Trophoblast cell (in vitro differentiated cells and primary cell): Measurements from ENCODE around the gene NPTN.

Experiments used
- DNase-seq, 2 donors: peaks; one replicate each; pipeline ENCODE4 v3.0.0-alpha.2; 2016
- H2AFZ ChIP-seq: 2 replicates; pipeline ENCODE4 v1.6.1; 2013; ENCODE audit warnings: low read length, moderate library complexity, mild to moderate bottlenecking; ENCODE audit not compliant: insufficient read depth, poor library complexity
- H2AK5ac ChIP-seq: 2 replicates; pipeline ENCODE4 v1.6.1; 2013; ENCODE audit warnings: mild to moderate bottlenecking, low read length
- H2BK120ac ChIP-seq: 2 replicates; pipeline ENCODE4 v1.6.1; 2013; ENCODE audit warnings: low read length, mild to moderate bottlenecking, moderate library complexity; ENCODE audit not compliant: insufficient read depth, poor library complexity
- H2BK12ac ChIP-seq: 2 replicates; pipeline ENCODE4 v1.6.1; 2013; ENCODE audit warnings: mild to moderate bottlenecking, low read length, moderate library complexity
- H2BK5ac ChIP-seq: 2 replicates; pipeline ENCODE4 v1.6.1; 2013; ENCODE audit warnings: low read length, low read depth, moderate library complexity, mild to moderate bottlenecking; ENCODE audit not compliant: poor library complexity
- H3K14ac ChIP-seq: 2 replicates; pipeline ENCODE4 v1.6.1; 2013; ENCODE audit warnings: mild to moderate bottlenecking, low read length
- H3K18ac ChIP-seq: 2 replicates; pipeline ENCODE4 v1.6.1; 2013; ENCODE audit warnings: mild to moderate bottlenecking, low read length
- H3K23ac ChIP-seq: 2 replicates; pipeline ENCODE4 v1.6.1; 2013; ENCODE audit warnings: low read length
- H3K27ac ChIP-seq: 2 replicates; pipeline ENCODE4 v1.5.1; 2013; ENCODE audit warnings: low read depth, mild to moderate bottlenecking, inconsistent platforms, low read length, moderate library complexity
- H3K27me3 ChIP-seq: 2 replicates; pipeline ENCODE4 v1.6.1; 2013; ENCODE audit warnings: inconsistent platforms, mild to moderate bottlenecking, low read length, moderate library complexity; ENCODE audit not compliant: insufficient read depth
- H3K36me3 ChIP-seq, 2 experiments: 1 replicate in 1 of 2; 2 replicates in 1 of 2; pipeline ENCODE4 v1.6.1; 2013; ENCODE audit warnings: low read length in 2 of 2, mild to moderate bottlenecking in 2 of 2, moderate library complexity in 1 of 2; ENCODE audit not compliant: insufficient read depth in 2 of 2, control insufficient read depth in 1 of 2
- H3K4ac ChIP-seq: 2 replicates; pipeline ENCODE4 v1.6.1; 2013; ENCODE audit warnings: low read depth, mild to moderate bottlenecking, low read length, moderate library complexity
- H3K4me1 ChIP-seq, 2 experiments: 1 replicate in 1 of 2; 2 replicates in 1 of 2; pipeline ENCODE4 v1.6.1; 2013; ENCODE audit warnings: low read length in 2 of 2, mild to moderate bottlenecking in 2 of 2, moderate library complexity in 1 of 2; ENCODE audit not compliant: insufficient read depth in 2 of 2, control insufficient read depth in 1 of 2
- H3K4me2 ChIP-seq: 2 replicates; pipeline ENCODE4 v1.6.1; 2013; ENCODE audit warnings: inconsistent platforms, mild to moderate bottlenecking, low read length, moderate library complexity
- H3K4me3 ChIP-seq: 2 replicates; pipeline ENCODE4 v1.5.1; 2013; ENCODE audit warnings: mild to moderate bottlenecking, low read depth, low read length, inconsistent platforms
- H3K79me1 ChIP-seq: one replicate; pipeline ENCODE4 v1.6.1; 2013; ENCODE audit warnings: low read length
- H3K79me2 ChIP-seq: 2 replicates; pipeline ENCODE4 v1.6.1; 2013; ENCODE audit warnings: low read length, mild to moderate bottlenecking; ENCODE audit not compliant: control insufficient read depth, insufficient read depth, poor library complexity
- H3K9ac ChIP-seq: 2 replicates; pipeline ENCODE4 v1.6.1; 2013; ENCODE audit warnings: mild to moderate bottlenecking, low read length
- H3K9me3 ChIP-seq: 2 replicates; pipeline ENCODE4 v1.6.1; 2013; ENCODE audit warnings: low read depth, mild to moderate bottlenecking, control low read depth, inconsistent platforms, low read length; ENCODE audit not compliant: insufficient read depth
- H4K12ac ChIP-seq: 2 replicates; pipeline ENCODE4 v1.6.1; 2013; ENCODE audit warnings: low read depth, mild to moderate bottlenecking, low read length, moderate library complexity
- H4K8ac ChIP-seq: 2 replicates; pipeline ENCODE4 v1.6.1; 2013; ENCODE audit warnings: low read depth, mild to moderate bottlenecking, low read length, moderate library complexity
- H4K91ac ChIP-seq: one replicate; pipeline ENCODE4 v1.6.1; 2013; ENCODE audit warnings: low read depth, mild to moderate bottlenecking, low read length, moderate library complexity
- WGBS: extraction: QIAGEN DNeasy Blood & Tissue Kit; methylation state at CpG from one replicate; pipeline ENCODE4 v1.1.7; 2013; ENCODE audit warnings: missing lambda C conversion rate; ENCODE audit not compliant: insufficient read length, insufficient coverage; ENCODE audit errors: extremely low coverage; 5-methylcytosine and 5-hydroxymethylcytosine counted together

Gene NPTN

DNA sequence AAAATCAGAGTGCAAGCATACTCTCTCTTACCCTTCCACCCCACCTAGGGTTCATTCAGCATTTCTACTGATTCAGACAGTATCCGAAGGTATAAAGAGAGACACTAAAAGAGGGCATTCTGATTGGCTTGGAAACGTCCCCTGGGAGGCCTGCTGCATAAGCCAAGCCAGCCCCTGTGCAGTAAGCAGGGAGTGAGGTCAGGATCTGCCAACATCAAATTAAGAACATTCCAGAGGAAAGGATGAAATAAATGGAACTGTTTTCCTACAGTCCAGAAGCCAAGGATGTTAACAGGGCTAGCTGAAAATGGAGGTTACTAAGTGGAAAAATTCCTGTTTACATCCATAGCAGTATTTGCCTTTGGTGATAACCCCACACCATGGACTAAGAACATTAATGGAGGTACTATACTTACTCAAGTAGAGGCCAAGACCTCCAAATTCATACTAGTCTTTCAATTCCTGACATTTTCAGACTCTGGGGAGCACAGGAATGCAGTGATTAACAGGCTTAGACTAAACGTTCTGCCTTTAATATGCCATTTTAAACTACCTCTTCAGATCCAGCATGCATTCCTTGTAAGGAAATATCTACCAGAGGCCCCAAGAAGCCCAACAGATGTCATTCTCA lies 34.5 kb downstream of the NPTN start:
- Histone ChIP-seq H4K8ac (no peak overlapping the region), H3K14ac (no peak overlapping the region), H3K4me1 (peaks cover 8 to 28% of the 10 kb centered on the region in 2 experiments), H3K27me3 (no peaks in the 10 kb centered on the region), H2AK5ac (no peak overlapping the region), H3K4me3 (no peak overlapping the region), H4K91ac (no peak overlapping the region), H2BK5ac (no peak overlapping the region), H2BK12ac (no peak overlapping the region), H2BK120ac (no peak overlapping the region), H3K27ac (no peak overlapping the region), H3K18ac (no peak overlapping the region), H3K36me3 (peaks cover 0 to 5% of the 10 kb centered on the region in 2 experiments), H3K4me2 (no peak overlapping the region), H3K9ac (no peak overlapping the region), H2AFZ (no peak overlapping the region), H3K23ac (no peak overlapping the region), H3K4ac (peak overlapping the region; percentile 48), H3K9me3 (no peaks in the 10 kb centered on the region), H4K12ac (no peak overlapping the region), H3K79me1 (no peaks in the 10 kb centered on the region), H3K79me2 (peaks cover 5% of the 10 kb centered on the region)
- no CpG with 5 or more reads among the region's 3 CpGs for WGBS
- no peak for DNase-seq

DNA sequence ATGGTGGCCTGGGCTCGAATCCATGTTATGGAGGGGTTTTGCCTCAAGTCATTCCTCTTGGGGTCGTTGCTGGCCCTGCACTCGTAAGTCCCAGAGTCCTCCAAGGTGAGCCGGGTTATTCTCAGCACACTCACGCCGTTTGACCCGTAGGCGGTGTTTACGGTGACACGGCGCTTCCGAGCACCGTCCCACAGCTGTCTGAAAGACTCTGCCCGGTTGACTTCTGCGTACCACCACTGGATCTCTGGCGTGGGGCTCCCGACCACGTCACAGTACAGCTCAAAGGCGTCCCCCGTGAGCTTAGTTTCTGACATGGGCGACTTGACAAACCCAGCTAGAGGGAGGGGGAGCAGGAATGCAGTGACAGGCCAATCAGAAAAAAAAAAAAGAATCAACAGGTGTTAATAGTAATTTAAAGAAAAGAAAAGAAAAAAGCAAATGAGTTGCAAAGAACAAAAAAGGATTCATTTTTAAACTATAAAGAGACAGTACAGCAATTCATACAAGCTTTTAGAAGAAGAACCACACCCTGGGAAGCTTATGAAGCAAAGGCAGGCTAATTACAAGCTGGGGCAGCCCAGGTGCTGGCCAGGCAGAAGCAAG lies 36.1 kb downstream of the NPTN start:
- Histone ChIP-seq H2BK5ac (no peak overlapping the region), H3K79me2 (peaks cover 5% of the 10 kb centered on the region), H2BK120ac (no peak overlapping the region), H2AFZ (no peak overlapping the region), H4K91ac (no peak overlapping the region), H3K4me3 (no peak overlapping the region), H3K23ac (no peak overlapping the region), H3K18ac (peak overlapping the region; percentile 57), H3K79me1 (no peaks in the 10 kb centered on the region), H2AK5ac (no peak overlapping the region), H3K9me3 (no peaks in the 10 kb centered on the region), H3K14ac (no peak overlapping the region), H3K27me3 (no peaks in the 10 kb centered on the region), H3K36me3 (peaks cover 0 to 5% of the 10 kb centered on the region in 2 experiments), H3K9ac (no peak overlapping the region), H3K4ac (peak overlapping the region; percentile 42), H4K8ac (no peak overlapping the region), H3K27ac (no peak overlapping the region), H3K4me2 (no peak overlapping the region), H3K4me1 (peaks cover 6 to 19% of the 10 kb centered on the region in 2 experiments), H4K12ac (no peak overlapping the region), H2BK12ac (no peak overlapping the region)
- no peak for DNase-seq
- no CpG with 5 or more reads among the region's 21 CpGs for WGBS

DNA sequence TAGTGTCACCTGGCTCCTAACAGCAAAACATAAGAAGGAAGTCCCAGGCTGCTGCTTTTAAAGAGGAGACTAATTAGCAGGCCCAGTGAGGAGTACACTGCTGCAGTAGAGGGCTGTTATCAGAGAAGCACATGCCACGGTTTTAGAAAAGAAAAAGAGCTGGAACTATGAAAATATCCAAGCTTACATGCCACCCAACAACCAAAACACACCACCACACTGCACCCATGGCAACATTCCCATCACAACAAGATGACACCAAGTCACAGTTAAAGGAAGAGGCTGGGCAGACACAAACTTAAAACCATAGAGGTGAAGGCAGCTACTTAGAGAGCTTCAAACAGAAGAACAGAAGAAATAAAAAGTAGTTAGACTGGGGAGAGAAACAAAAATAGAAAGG lies 37.0 kb downstream of the NPTN start:
- H3K4me2 ChIP-seq, result no peak overlapping the region

DNA sequence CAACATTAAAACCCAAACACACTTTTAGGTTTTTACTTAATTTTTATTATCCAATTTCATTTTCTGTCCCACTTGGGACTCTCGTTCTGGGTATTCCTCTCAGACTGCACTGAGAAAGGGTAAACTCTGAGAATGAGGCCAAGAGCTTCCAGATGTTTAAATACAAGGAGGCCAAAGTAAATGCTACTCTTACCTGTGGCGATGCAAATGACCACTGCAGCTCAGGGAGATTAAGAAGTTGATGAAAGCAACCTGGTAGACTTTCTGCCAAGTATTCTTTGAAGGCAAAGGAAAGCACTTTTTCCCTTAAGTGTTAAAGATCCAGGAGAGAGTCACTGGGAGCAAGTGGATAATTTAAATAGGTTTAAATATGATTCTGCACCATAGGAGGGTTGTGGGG lies 39.1 kb downstream of the NPTN start:
- peaks cover 8% of the 10 kb centered on the region for H3K79me2 ChIP-seq
- no peak overlapping the region for H3K18ac ChIP-seq
- H3K27ac ChIP-seq, result no peak overlapping the region
- no peak overlapping the region for H3K9ac ChIP-seq
- no peak overlapping the region for H4K8ac ChIP-seq
- H2AK5ac ChIP-seq, result no peak overlapping the region
- no peak overlapping the region for H4K12ac ChIP-seq
- H3K36me3 ChIP-seq, result peaks cover under 1 to 9% of the 10 kb centered on the region in 2 experiments
- no peak overlapping the region for H4K91ac ChIP-seq
- H3K79me1 ChIP-seq, result no peaks in the 10 kb centered on the region
- no peaks in the 10 kb centered on the region for H3K27me3 ChIP-seq
- WGBS, result no CpG with 5 or more reads among the region's 2 CpGs
- no peak overlapping the region for H2BK12ac ChIP-seq
- H3K9me3 ChIP-seq, result no peaks in the 10 kb centered on the region
- no peak overlapping the region for H3K14ac ChIP-seq
- no peak overlapping the region for H2BK5ac ChIP-seq
- H2BK120ac ChIP-seq, result no peak overlapping the region
- H2AFZ ChIP-seq, result no peak overlapping the region
- no peak overlapping the region for H3K4me2 ChIP-seq
- no peak overlapping the region for H3K4me3 ChIP-seq
- no peak overlapping the region for H3K4ac ChIP-seq
- no peak overlapping the region for H3K23ac ChIP-seq
- peaks cover 0 to 5% of the 10 kb centered on the region in 2 experiments for H3K4me1 ChIP-seq
- DNase-seq, result no peak

More for the DNA sequence above, 37.0 kb downstream of the NPTN start:
- H2BK120ac ChIP-seq, result no peak overlapping the region
- no CpG with 5 or more reads among the region's 1 CpG for WGBS
- peak in 1 of 2 donors; percentile 5 for DNase-seq
- peak overlapping the region; percentile 47 for H3K4ac ChIP-seq
- H3K4me1 ChIP-seq, result peaks cover 2 to 13% of the 10 kb centered on the region in 2 experiments
- no peak overlapping the region for H2AK5ac ChIP-seq
- no peak overlapping the region for H2AFZ ChIP-seq
- no peak overlapping the region for H3K27ac ChIP-seq
- H3K4me3 ChIP-seq, result no peak overlapping the region
- peaks cover 0 to 9% of the 10 kb centered on the region in 2 experiments for H3K36me3 ChIP-seq
- H2BK5ac ChIP-seq, result no peak overlapping the region
- no peaks in the 10 kb centered on the region for H3K9me3 ChIP-seq
- no peak overlapping the region for H4K12ac ChIP-seq
- no peak overlapping the region for H4K91ac ChIP-seq
- H3K27me3 ChIP-seq, result no peaks in the 10 kb centered on the region
- H3K9ac ChIP-seq, result no peak overlapping the region
- H3K23ac ChIP-seq, result no peak overlapping the region
- H4K8ac ChIP-seq, result no peak overlapping the region
- no peak overlapping the region for H3K18ac ChIP-seq
- no peak overlapping the region for H2BK12ac ChIP-seq
- no peak overlapping the region for H3K14ac ChIP-seq
- no peaks in the 10 kb centered on the region for H3K79me1 ChIP-seq
- peaks cover 8% of the 10 kb centered on the region for H3K79me2 ChIP-seq
